ENCODE results near the gene DRC3.

DRC3 gene

DNA sequence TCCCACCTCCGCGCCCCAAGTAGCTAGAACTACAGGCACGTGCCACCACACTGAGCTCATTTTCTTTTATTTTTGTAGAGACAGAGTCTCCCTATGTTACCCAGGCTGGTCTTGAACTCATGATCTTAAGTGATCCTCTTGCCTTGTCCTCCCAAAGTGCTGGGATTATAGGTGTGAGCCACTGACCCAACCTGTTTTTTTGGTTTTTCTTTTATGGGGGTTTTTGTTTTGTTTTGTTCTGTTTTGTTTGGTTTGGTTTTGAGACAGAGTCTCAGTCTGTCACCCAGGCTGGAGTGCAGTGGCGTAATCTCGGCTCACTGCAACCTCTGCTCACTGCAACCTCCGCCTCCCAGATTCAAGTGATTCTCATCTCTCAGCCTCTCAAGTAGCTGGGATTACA is 82.9 kb downstream of the DRC3 start:
- TF ChIP-seq, protein P1, sequence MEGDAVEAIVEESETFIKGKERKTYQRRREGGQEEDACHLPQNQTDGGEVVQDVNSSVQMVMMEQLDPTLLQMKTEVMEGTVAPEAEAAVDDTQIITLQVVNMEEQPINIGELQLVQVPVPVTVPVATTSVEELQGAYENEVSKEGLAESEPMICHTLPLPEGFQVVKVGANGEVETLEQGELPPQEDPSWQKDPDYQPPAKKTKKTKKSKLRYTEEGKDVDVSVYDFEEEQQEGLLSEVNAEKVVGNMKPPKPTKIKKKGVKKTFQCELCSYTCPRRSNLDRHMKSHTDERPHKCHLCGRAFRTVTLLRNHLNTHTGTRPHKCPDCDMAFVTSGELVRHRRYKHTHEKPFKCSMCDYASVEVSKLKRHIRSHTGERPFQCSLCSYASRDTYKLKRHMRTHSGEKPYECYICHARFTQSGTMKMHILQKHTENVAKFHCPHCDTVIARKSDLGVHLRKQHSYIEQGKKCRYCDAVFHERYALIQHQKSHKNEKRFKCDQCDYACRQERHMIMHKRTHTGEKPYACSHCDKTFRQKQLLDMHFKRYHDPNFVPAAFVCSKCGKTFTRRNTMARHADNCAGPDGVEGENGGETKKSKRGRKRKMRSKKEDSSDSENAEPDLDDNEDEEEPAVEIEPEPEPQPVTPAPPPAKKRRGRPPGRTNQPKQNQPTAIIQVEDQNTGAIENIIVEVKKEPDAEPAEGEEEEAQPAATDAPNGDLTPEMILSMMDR (IDR thresholded peaks at IDR 0.05), result no peak

- TF ChIP-seq, protein P1 (IDR thresholded peaks at IDR 0.05), result no peak
Measured at GRCh38 chr17:18056214-18056613, 83.6 kb downstream of the DRC3 start.

- TF ChIP-seq, protein P1 (IDR thresholded peaks at IDR 0.05), result no peak
Measured at GRCh38 chr17:18059283-18059682, 86.6 kb downstream of the DRC3 start.

DNA sequence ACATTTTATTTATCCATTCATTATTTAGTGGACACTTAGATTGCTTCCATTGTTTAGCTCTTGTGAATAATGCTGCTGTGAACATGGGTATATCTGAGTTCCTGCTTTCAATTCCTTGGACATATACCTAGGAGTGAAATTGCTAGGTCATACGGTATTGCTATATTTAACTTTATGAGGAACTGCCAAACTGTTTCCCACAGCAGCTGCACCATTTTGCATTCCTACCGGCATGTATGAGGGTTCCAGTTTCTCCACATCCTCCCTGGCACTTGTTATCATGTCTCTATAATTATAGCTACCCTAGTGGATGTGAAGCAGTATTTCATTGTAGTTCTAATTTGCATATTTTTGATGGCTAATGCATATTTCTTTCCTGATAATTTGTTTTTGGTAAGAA is 91.4 kb downstream of the DRC3 start:
- TF ChIP-seq, protein P1 (IDR thresholded peaks at IDR 0.05), result no peak

GRCh38 chr17:18065546-18065945 is 92.9 kb downstream of the DRC3 start:
- TF ChIP-seq, protein P1 (IDR thresholded peaks at IDR 0.05), result no peak
